ENCODE data around the gene SIRPD.

DNA sequence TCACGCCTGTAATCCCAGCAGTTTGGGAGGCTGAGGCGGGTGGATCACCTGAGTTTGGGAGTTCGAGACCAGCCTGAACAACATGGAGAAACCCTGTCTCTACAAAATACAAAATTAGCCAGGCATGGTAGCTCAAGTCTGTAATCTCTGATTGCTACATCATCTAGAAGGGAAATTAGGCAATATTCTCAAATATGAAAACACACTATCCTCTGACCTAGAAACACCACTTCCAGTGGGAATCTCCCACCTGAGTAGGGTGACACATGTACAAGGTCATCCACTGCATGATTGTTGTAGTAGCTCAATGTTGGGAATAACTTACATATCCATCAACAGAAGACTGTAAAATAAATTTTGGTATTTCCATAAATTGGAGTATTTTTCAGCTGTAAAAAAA, 19.1 kb upstream of the SIRPD start:
- TF ChIP-seq POLR2A (IDR thresholded peaks at IDR 0.05; ENCODE audit: insufficient read depth in 1 of 2, low read depth in 2 of 2, low read length in 2 of 2) (no peak), ZNF335 (CRISPR knock-in tag; IDR thresholded peaks at IDR 0.05) (no peak), ZNF510 (CRISPR knock-in tag; IDR thresholded peaks at IDR 0.05; ENCODE audit: low read depth) (no peak), YY1 (IDR thresholded peaks at IDR 0.05; ENCODE audit: insufficient read depth, insufficient replicate concordance, low read depth, low read length) (no peak), CBX1 (IDR thresholded peaks at IDR 0.05; ENCODE audit: low read depth) (no peak), MTA3 (CRISPR knock-in tag; IDR thresholded peaks at IDR 0.05) (no peak), USF2 (IDR thresholded peaks at IDR 0.05; ENCODE audit: low read depth, low read length) (no peak), USF2 (CRISPR knock-in tag; IDR thresholded peaks at IDR 0.05; ENCODE audit: borderline replicate concordance) (no peak), ETV6 (CRISPR knock-in tag; conservative IDR thresholded peaks at IDR 0.05) (no peak)
- TF ChIP-seq, protein P1, sequence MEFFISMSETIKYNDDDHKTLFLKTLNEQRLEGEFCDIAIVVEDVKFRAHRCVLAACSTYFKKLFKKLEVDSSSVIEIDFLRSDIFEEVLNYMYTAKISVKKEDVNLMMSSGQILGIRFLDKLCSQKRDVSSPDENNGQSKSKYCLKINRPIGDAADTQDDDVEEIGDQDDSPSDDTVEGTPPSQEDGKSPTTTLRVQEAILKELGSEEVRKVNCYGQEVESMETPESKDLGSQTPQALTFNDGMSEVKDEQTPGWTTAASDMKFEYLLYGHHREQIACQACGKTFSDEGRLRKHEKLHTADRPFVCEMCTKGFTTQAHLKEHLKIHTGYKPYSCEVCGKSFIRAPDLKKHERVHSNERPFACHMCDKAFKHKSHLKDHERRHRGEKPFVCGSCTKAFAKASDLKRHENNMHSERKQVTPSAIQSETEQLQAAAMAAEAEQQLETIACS (CRISPR knock-in tag; IDR thresholded peaks at IDR 0.05), result no peak
- TF ChIP-seq, protein P2, sequence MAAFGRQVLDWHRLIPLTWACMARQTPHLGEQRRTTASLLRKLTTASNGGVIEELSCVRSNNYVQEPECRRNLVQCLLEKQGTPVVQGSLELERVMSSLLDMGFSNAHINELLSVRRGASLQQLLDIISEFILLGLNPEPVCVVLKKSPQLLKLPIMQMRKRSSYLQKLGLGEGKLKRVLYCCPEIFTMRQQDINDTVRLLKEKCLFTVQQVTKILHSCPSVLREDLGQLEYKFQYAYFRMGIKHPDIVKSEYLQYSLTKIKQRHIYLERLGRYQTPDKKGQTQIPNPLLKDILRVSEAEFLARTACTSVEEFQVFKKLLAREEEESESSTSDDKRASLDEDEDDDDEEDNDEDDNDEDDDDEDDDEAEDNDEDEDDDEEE (CRISPR knock-in tag; IDR thresholded peaks at IDR 0.05), result no peak
